Activated T-helper 9 cell treated with anti-CD3 and anti-CD28 coated beads, Interleukin-2, amount 50 U/mL, for 16 hours (primary cell): ENCODE data around the gene PARP1.
"Not testable (repeated sequence)": the region's sequence is repeated elsewhere in the genome, so short reads cannot be mapped to it uniquely, and the experiment has no call there.

Experiments used
- DNase-seq: peaks from one replicate; pipeline ENCODE4 v3.0.0-alpha.2; 2020; ENCODE audit warnings: low read depth

PARP1 gene

DNA sequence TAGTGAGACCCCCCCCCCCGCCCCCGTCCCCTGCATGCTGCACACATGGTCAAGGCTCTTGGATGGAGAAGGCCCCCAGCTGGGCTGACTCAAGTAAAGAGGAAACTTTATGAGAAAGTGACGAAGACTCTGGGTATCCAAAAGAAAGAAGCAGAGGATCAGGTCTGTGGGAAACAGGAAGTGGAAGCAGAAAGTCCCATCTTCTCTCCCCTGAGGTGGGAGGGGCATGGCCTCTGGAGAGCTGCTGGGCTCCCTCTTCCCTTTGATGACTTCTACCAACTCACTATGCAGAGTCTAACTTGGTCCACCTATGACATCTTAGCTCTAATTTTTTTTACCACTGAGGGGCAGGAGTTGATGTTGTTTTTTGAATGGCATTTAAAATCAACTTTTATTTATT lies 56.2 kb downstream of the PARP1 start:
- DNase-seq, result no peak

DNA sequence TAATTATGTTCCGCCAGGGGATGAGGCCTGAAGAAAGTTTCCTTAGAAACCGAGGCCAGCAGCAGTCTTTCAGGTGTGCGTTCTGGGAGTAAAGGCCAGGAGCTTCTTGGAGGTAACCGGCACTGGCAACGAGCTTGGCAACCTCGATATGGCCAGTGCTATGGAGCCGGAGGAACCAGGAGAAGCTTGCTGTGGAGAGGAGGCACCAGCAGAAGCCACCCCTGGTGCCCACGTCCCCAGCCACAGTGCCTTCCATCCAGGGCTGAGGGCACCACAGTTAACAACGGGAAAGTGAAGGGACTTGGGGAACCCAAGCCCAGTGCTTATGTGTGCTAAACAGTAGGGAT lies 57.4 kb downstream of the PARP1 start:
- no peak for DNase-seq

DNA sequence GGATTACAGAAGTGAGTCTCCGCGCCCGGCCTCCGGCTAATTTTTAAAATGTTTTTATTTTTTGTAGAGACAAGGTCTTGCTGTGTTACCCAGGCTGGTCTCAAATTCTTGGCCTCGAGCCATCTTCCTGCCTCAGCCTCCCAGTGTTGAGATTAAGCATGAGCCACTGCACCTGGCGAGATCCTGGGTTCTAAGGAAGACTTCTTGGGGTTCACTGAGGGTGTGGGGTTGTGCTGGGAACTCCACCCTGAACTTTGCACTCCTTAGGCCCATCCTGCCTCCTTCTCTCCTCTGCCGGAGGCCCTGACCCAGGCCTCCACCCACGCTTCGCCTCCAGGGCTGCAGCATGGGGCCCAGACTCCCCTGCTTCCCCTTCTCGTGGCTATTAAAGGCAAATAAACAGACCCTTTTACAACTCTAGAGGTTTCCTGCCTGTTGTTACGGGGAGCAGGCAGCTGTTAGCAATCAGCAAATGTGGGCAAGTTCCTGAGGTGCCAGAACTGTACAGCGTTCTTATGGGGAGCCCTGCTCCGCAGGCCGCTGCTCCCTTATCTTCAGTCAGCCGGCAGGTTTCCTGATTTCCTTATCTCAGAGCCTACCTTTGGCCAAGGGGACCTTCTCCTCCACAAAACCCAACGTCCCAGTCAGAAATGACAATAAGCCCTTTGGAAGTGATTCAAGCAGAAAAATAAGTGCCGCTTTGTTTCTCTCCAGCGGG lies 57.9 kb downstream of the PARP1 start:
- no peak for DNase-seq

DNA sequence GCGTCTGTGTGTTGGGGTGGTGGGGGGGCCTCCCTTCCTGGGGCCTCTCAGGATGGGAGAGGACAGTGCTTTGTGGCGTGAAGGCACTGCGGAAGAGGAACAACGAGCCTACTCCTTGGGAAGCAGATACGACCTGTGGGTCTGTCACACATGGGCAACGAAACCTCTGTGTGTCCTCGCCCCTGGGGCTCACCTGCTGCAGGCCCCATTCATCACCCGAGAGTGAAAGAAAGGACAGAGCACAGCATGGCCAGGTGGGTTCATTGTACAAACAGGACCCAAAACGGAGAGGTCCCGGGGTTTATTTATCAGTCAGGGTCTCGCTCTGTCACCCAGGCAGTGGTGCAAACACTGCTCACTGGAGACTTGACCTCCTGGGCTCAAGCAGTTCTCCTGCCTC lies 58.8 kb downstream of the PARP1 start:
- no peak for DNase-seq

DNA sequence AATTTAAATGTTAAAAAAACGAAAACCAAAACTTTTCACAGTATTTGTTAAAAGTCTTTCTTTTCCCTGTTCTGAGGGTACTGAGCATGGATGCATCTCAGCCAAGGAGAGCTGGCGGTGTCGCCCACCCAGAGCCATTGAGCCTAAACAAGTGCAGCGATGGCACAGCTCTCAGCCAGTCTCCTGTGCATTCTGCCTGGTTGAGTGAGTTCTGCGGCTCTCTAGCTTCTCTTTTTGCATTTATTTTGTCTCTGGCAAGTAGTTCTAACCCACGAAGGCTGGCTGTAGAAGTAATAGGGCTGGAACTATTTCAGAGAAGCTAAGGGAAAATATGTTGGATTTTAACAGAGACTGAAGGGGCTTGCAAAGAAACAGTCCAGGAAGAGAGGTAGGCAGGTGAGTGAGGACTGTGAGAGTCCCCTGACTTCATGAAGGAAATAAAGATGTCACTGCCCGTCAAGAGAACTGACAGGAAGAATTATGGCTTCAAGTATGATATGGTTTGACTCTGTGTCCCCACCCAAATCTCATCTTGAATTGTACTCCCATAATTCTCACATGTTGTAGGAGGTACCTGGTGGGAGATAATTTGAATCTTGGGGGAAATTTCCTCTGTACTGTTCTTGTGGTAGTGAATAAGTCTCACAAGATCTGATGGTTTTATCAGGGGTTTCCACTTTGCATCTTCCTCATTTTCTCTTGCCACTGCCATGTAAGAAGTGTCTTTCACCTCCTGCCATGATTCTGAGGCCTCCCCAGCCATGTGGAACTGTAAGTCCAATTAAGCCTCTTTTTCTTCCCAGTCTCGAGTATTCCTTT lies 63.2 kb downstream of the PARP1 start:
- DNase-seq, result no peak

DNA sequence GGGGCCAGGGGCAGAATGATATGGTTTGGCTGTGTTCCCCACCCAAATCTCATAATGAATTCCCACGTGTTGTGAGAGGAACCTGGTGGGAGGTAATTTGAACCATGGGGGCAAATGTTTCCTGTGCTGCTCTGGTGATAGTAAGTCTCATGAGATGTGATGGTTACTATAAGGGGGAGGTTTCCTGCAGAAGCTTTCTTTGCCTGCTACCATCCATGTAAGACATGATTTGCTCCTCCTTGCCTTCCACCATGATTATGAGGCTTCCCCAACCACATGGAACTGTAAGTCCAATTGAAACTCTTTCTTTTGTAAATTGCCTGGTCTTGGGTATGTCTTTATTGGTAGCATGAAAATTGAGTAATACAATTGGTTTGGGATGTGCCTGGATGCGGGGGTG lies 65.2 kb downstream of the PARP1 start:
- DNase-seq, result no peak

DNA sequence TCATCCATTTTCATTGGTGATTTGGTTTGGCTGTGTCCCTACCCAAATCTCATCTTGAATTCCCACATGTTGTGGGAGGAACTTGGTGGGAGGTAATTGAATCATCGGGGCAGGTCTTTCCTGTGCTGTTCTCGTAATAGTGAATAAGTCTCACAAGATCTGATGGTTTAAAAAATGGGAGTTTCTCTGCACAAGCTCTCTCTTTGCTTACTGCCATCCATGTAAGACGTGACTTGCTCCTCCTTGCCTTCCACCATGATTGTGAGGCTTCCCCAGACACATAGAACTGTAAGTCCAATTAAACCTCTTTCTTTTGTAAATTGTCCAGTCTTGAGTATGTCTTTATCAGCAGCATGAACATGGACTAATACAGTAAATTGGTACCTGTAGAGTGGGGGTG lies 67.8 kb downstream of the PARP1 start:
- DNase-seq, result not testable (repeated sequence)

DNA sequence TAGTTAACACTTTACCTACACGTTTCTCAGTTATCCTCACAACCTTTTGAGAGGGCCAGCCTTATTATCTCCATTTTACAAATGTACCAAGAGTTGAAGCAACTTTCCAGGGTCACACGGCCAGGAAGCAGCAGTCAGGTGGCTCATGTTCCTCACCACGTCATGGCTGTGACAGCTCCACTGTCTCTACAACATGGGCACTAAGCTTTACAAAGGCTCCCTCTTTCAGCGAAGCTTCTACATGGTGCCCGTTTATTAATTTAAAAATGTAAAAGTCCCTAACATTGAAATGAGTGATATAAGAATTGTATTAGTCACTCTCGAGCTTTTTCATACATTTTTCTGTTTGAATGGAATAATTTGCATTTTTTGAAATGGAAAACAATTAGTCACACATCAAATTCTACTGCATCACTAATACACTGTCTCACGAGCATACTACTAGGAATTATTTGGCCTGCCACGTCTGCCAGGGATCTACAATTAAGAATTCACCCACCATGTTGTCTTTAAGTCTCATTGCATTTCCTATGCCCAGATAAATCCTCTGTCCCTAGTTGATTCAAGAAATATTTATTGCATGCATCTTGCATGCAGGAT lies 70.5 kb downstream of the PARP1 start:
- no peak for DNase-seq

DNA sequence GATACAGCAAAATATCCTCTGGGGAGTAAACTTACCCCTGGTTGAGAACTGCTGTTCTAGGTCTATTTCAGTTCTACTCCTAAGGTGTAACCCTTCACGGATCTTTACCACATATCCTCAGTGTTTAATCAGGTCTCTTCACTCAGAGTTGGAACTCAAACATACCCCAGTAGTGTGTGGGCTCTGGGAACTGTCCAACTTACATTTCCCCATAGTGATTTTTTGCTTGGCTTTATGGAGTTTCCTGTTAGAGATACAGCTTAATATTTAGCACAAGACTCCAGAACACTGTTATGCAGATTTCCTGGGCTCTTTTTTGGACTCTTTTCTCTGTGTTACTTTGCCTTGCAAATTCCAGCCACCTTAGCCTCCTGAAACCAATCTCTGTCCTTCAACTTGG lies 72.2 kb downstream of the PARP1 start:
- DNase-seq, result no peak

DNA sequence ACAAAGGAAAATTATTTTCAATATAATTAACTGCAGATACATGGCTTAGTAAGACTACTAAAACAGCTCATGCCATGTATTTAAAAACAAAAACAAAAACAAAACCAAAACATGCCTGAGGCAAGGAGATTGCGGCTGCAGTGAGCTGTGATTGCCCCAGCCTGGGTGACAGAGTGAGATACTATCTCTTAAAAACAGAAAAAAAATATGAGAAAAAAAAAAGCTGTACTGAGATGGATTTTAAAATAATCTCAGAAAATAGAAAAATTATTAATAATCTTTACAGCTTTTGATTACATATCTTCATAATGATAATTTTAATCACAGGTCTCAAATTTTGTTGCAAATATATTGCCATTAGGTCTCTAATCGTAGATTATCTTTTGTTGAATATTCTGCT lies 74.9 kb downstream of the PARP1 start:
- no peak for DNase-seq

DNA sequence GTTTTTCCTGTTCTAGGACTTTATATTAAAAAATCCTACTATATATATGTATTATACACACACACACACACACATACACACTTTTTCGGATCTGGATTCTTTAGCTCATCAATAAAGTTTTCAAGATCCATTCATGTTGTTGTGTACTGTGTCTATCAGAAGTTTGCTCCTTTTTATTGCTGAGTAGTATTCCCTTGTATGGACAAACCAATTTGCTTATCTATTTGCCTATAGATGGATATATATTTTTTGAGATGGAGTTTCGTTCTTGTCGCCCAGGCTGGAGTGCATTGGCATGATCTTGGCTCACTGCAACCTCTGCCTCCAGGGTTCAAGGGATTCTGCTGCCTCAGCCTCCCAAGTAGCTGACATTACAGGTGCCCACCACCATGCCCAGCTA lies 78.7 kb downstream of the PARP1 start:
- DNase-seq, result no peak

DNA sequence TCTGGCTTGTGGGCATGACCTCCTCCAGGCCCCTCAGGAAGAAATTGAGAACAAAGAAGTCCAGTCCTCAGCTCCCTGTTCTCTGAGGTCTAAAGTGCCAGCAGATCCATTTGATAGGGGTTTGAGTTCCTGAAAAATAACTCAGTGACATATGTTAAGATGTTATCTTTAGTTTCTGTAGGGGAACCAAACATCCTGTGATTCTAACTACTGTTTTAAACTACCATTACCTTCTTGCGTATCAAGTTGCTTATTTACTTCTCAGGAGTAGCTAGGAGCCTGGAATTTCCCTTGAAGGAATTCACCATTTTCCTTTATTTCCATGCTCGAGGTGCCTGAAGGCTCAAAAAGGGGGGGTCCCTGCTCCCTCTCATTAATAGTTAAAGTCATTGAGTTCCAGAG lies 80.1 kb downstream of the PARP1 start:
- no peak for DNase-seq

DNA sequence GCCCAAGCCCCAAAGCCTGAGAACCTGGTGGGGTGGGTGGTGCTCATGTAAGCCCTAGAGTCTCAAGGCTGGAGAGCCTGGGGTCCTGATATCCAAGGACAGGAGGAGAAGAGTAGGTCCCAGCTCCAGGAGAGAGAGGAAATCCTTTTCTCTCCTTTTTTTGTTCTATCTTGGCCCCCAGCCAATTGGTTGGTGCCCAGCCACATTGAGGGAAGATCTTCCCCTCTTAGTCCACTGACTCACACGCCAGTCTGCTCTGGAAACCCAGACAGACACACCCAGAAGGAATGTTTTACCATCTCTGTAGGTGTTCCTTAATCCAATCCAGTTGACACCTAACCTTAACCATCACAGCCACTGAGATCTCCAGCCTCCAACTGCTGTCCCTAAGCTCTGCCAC lies 82.7 kb downstream of the PARP1 start:
- no peak for DNase-seq

DNA sequence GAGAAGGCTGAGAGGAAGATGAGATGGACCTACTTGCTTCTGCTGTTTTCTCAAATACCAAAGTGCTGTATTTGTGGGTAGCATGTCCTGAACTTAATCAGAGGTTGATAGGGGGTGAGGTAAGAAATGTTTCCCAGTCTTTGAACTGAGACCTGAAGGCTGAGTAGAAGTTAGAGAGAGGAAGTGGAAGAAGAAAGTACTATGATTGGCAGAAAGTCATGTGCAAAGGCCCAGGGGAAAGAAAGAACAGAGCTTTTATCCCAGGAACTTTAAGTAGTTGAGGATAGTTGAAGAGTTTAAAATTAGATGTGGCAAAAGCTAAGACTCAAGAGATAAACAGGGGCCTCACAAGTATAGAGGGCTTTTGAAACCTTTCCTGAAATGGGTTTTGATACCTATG lies 83.4 kb downstream of the PARP1 start:
- DNase-seq, result no peak

DNA sequence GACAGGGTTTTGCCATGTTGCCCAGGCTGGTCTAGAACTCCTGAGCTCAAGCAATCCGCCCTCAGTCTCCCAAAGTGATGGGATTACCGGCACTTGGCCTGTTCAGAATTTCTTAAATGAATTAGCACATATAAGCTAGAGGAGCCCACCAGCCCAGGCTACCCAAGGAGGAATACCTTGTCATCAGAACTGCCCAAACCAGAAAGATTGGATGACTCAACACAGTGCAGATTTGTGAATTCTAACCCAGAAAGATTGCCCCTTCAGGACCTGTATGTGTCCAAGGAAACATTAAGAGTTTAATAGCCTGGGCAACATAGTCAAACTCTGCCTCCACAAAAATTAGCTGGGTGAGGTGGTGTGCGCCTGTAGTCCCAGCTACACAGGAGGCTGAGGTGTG lies 84.9 kb downstream of the PARP1 start:
- no peak for DNase-seq

DNA sequence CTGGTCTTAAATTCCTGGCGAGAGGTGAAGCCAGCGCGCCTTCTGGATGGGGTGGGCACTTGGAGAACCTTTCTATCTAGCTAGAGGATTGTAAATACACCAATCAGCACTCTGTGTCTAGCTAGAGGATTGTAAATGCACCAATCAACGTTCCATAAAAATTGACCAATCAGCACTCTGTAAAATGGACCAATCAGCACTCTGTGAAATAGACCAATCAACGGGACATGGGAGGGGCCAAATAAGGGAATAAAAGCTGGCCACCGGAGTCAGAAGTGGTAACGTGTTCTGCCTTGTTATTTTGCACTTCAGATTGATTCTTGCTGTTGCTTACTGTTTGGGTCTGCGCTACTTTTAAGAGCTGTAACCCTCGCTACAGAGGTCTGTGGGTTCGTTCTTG lies 87.0 kb downstream of the PARP1 start:
- no peak for DNase-seq

DNA sequence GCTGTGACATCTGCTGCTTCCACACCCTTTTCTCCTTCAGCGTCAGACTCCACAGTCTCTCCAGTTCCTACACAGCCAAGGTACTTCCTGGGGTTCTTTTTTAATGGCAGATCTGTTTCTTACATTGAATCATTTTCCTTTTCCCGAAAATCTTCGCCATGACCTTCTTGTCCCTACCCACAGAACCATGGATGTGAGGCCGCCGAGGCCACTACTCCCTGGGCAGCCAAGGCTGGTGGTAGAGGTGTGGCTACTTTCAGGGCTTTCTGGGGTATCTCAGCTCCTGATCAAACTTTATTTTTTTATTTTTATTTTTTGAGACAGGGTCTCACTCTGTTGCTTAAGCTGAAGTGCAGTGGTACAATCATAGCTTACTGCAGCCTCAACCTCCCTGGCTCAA lies 89.4 kb downstream of the PARP1 start:
- no peak for DNase-seq

DNA sequence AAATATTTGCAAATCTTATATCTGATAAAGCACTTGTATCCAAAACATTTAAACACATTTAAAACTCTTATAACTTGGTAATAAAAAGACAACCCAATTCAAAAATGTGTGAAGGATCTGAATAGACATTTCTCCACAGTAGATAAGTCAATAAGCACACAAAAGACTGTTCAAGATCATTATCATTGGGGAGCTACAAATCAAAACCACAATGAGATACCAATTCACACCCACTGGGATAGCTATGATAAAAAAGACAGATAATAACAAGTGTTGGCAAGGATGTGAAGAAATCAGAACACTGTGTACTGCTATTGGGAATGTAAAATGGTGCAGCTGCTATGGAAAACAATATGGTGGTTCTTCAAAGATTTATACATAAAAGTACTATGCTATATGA lies 93.8 kb downstream of the PARP1 start:
- no peak for DNase-seq

DNA sequence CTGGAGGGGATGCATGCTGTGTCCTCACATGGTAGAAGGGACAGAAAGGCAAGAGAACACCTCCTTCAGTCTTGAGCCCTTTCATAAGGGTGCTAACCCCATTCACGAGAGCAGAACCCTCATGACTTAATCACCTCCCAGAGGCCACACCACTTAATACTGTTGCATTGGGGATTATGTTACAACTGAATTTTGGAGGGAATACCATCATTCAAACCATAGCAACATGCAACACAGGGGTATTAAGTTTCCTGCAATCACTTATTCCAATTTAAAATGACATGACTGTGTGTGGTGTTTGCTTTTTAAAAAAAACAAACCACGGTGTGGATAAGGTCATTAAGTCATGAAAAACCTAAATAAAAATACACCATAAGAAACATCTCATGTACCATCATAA lies 95.8 kb downstream of the PARP1 start:
- DNase-seq, result no peak

DNA sequence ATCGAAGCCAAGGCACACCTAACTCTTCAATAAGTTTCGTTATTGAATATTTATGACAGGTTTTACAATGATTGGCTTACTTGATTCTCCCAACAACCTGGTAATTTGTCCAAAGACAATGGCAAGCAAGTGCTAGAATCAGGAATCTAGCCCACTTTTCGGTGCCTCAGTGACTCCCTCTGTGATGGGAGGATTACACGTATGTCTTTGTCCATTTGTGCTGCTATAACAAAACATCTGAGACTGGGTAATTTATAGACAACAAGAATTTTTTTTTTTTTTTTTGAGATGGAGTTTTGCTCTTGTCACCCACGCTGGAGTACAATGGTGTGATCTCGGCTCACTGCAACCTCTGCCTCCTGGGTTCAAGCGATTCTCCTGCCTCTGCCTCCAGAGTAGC lies 96.5 kb downstream of the PARP1 start:
- DNase-seq, result no peak
